Gastroesophageal sphincter (tissue), 3 donors: ENCODE measurements around the gene PLEKHG1.

ENCODE experiments used
- CTCF ChIP-seq, 4 experiments: fragments of 200-600 bp in 2 of 4; fragments of 450-650 bp in 2 of 4; sonication (generic) in 1 of 4; IDR thresholded peaks; one replicate each; pipeline ENCODE4 v1.5.1; 2017 to 2019; ENCODE audit warnings: antibody characterized with exemption in 4 of 4, mild to moderate bottlenecking in 2 of 4, moderate library complexity in 2 of 4
- EP300 ChIP-seq: sonication (generic); formaldehyde crosslinking; IDR thresholded peaks from one replicate; pipeline ENCODE4 v1.6.1; 2017; ENCODE audit warnings: antibody characterized with exemption, mild to moderate bottlenecking
- POLR2AphosphoS5 ChIP-seq: sonication (generic); formaldehyde crosslinking; IDR thresholded peaks from one replicate; pipeline ENCODE4 v1.6.1; 2017; ENCODE audit warnings: antibody characterized with exemption

DNA sequence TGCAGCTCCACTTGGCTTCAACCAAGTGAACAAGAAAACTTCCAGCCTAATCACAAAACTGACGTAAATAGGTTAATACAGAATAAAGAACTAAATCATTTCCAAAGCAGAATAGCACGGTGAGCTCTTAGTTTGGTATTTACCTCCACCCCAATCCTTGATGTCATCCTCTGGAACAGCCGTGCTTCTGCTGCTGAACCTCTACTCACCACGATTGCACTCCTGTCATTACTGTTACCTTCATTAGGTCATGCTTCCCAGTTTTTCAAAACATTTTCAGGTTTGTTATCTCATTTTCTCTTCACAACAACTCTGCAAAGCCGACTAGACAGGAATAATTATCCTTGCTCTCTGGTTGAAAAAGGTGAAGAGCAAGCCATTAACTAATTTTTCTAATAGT is 15.6 kb upstream of the PLEKHG1 start:
- TF ChIP-seq CTCF (IDR thresholded peaks at IDR 0.05) = no peak
- TF ChIP-seq EP300 = no peak
- TF ChIP-seq POLR2AphosphoS5 = no peak
